ENCODE data around the gene TAF4. TPM values are rescaled to one million over a fixed set of nuclear protein-coding genes. Genes with fewer than 3 reads are reported as not detected.

TAF4 gene
- total and polyA plus RNA-seq, 2 donors (not counting 3 experiments of a cell fraction or from before 2014, with no cell fraction given), result 6.1 to 19.5 TPM

DNA sequence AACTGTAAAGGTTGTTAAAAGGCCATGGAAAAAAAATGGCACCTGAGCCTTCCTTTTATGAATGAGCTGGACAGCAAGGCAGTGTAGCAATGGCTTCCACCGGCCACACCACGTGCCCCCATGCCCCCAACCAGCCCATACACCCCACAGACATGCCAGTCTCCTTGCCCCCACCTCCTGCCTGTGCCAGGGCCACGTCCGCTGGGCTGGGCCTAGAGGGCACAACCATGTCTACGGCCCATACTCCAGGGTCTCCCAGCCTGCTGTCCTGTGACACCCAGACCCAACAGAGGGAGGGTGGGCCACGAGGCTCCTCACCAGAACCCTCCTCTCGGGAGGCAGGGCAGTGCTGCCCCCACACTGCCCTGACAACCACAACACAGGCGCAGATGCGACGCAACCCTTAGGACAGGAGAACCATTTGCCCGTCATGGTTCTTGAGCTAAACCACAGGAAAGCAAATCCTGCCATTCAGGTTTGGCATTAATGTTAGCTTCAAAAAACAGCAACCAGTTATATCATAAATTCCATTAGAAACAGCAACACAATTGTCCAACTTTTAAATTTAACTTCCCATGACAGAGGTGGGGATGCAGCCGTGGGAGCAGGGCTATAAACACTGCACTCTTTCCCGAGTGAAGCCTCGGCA lies 50.7 kb downstream of the TAF4 start:
- Histone ChIP-seq H3K27ac (ENCODE audit: insufficient read depth, low read depth, low read length) (no peak overlapping the region), H3K4me3 (replicated peaks in 1 of 3; ENCODE audit: insufficient read depth in 1 of 3, low read depth in 1 of 3, low read length in 3 of 3) (no peak overlapping the region), H3K79me2 (ENCODE audit: control insufficient read depth, insufficient read depth, low read length) (peaks cover 21% of the 10 kb centered on the region), H3K4me1 (ENCODE audit: control insufficient read depth, extremely low read depth, insufficient read depth, low read length) (no peaks in the 10 kb centered on the region), H3K27me3 (ENCODE audit: control insufficient read depth in 2 of 2, insufficient read depth in 2 of 2, low read length in 2 of 2) (no peaks in the 10 kb centered on the region), H4K20me1 (replicated peaks; ENCODE audit: control insufficient read depth, extremely low read depth, insufficient read depth, low read length) (no peaks in the 10 kb centered on the region), H3K9me3 (replicated peaks; ENCODE audit: control insufficient read depth, insufficient read depth, low read length) (no peaks in the 10 kb centered on the region), H2AFZ (ENCODE audit: low read depth, low read length) (no peak overlapping the region), H3K9ac (replicated peaks; ENCODE audit: extremely low read depth, insufficient read depth, low read length) (no peak overlapping the region), H3K36me3 (ENCODE audit: control insufficient read depth in 2 of 2, extremely low read depth in 1 of 2, insufficient read depth in 2 of 2, low read length in 2 of 2) (peaks cover 0 to 8% of the 10 kb centered on the region in 2 experiments), H3K9me1 (replicated peaks; ENCODE audit: control insufficient read depth, extremely low read depth, insufficient read depth, low read length) (no peaks in the 10 kb centered on the region), H3K4me2 (ENCODE audit: insufficient read depth, low read length) (no peak overlapping the region)
- FAIRE-seq, result no peak
- DNase-seq (ENCODE audit: low read depth, low spot score), result no peak
- no peak for TF ChIP-seq JUN (IDR thresholded peaks at IDR 0.05; ENCODE audit: borderline replicate concordance, insufficient read depth, insufficient read length, low read depth)
- TF ChIP-seq POLR2A (IDR thresholded peaks at IDR 0.05; ENCODE audit: low read depth, low read length), result no peak
- no peak for TF ChIP-seq MAX (IDR thresholded peaks at IDR 0.05; ENCODE audit: insufficient read depth, insufficient read length)
- TF ChIP-seq GATA2 (IDR thresholded peaks at IDR 0.05; ENCODE audit: insufficient read depth, insufficient read length, low read depth, low read length), result no peak
- TF ChIP-seq FOS (IDR thresholded peaks at IDR 0.05; ENCODE audit: borderline replicate concordance, insufficient read depth, low read length), result no peak
- no peak for TF ChIP-seq MYC (IDR thresholded peaks at IDR 0.05; ENCODE audit: low read depth, low read length)
- TF ChIP-seq, protein P1, sequence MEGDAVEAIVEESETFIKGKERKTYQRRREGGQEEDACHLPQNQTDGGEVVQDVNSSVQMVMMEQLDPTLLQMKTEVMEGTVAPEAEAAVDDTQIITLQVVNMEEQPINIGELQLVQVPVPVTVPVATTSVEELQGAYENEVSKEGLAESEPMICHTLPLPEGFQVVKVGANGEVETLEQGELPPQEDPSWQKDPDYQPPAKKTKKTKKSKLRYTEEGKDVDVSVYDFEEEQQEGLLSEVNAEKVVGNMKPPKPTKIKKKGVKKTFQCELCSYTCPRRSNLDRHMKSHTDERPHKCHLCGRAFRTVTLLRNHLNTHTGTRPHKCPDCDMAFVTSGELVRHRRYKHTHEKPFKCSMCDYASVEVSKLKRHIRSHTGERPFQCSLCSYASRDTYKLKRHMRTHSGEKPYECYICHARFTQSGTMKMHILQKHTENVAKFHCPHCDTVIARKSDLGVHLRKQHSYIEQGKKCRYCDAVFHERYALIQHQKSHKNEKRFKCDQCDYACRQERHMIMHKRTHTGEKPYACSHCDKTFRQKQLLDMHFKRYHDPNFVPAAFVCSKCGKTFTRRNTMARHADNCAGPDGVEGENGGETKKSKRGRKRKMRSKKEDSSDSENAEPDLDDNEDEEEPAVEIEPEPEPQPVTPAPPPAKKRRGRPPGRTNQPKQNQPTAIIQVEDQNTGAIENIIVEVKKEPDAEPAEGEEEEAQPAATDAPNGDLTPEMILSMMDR (IDR thresholded peaks at IDR 0.05; ENCODE audit: extremely low read depth in 1 of 2, insufficient read depth in 1 of 2, low read depth in 1 of 2, low read length in 2 of 2), result no peak
- no peak for TF ChIP-seq POLR2AphosphoS5 (IDR thresholded peaks at IDR 0.05; ENCODE audit: insufficient read depth, low read depth, low read length)
- no peak for TF ChIP-seq EZH2 (IDR thresholded peaks at IDR 0.05; ENCODE audit: borderline replicate concordance, low read depth, low read length, severe bottlenecking)
- BruUV-seq (replicated peaks), result no TSS peak
- CTCF ChIA-PET, result interaction anchor here (1.1 to 1.2 kb wide), 2 partner anchors 121 to 367 kb away, joined by 3 to 4 read pairs; no protein-coding TSS in a partner anchor
- intact Hi-C loops (cut with micrococcal nuclease), result loop anchor here (5.0 to 10.0 kb wide), 3 partner anchors 47 to 250 kb away; partner anchors contain the start of gene LSM14B
- POLR2A ChIA-PET, result no interaction called here
- dilution Hi-C loops (cut with MboI; ENCODE audit: extremely low pct_ligation_motif_present, low sequenced_read_pairs), result no loop called here

Data from endothelial cell of umbilical vein (primary cell).